IPS DF 19.7 (cell line): Measurements from ENCODE around the gene PPT2.
"Not testable (repeated sequence)": the region's sequence is repeated elsewhere in the genome, so short reads cannot be mapped to it uniquely, and the experiment has no call there.

Experiments
- DNase-seq: peaks from one replicate; pipeline ENCODE4 v3.0.0-alpha.2; 2013; ENCODE audit warnings: low read depth, low spot score

PPT2 gene

DNA sequence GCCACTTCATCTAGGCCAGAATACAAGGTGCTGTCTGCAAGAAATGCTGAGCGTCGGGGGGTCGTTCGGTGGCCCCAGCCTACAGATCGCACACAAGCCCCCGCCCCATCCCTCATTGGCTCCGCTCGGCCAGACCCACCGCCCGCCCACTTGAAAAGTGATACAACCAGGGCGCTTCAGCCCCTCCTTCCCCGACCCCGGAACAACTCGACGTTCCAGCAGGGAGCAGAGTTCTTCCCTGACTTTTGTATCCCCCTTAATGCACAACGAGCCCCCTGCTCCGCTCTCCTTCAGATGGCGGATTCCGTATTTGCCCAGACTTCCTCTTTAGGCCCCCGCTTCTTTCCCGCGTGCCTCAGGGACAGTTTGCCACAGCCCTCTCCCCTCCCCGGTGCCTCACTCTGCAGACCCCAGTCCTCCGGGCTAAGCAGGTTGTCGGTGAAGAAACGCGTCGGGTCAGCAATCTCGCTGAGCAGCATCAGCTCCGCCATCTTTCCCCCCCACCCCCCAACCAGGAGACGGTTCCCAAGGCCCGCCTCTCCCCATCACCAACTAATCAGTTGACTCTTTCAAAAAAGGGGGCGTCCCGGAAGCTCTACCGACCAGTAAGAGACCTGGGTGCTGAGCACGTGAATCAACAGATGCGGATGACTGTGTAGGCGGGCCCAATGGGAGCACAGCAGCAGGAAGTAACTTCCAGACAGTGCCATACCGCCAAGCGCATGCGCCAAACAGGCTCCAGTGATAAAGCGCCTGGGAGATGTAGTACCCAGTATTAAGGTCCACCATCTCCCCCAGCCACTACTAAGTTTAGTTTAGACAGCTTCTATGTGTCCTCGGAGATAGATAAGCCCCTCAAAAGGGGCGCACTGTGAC lies 26.0 kb upstream of the PPT2 start, which contains the start of gene ATF6B:
Gene ATF6B (minus strand): TSS at position 530 of the 876 bp plus-strand sequence. CDS start 39 bp downstream, at position 491.
- peak; percentile 99 for DNase-seq

DNA sequence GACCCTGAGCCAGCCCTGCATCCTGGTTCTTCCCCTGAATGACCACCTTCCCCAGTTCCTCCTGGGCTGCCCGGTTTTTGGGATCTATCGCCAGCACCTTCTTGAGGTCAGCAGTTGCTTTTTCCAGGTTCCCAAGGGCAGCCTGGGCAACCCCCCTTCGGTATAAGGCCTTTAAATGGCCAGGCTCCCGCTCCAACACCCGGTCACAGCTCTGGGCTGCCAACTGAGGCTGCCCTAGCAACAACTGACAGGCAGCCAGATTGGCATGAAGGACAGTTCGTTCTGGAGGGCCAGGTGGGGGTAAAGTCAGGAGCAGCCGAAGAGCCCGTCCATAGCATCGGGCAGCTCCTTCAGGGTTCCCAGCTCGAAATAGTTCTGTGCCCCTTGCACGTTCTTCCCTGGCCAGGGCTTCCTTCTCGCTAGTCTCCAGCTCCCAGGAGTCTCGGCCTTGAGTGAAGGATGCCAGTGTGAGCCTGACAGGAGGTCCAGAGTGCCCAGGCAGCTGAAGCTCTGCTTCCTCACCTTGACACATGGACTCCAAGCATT lies 25.1 kb upstream of the PPT2 start:
- no peak for DNase-seq

DNA sequence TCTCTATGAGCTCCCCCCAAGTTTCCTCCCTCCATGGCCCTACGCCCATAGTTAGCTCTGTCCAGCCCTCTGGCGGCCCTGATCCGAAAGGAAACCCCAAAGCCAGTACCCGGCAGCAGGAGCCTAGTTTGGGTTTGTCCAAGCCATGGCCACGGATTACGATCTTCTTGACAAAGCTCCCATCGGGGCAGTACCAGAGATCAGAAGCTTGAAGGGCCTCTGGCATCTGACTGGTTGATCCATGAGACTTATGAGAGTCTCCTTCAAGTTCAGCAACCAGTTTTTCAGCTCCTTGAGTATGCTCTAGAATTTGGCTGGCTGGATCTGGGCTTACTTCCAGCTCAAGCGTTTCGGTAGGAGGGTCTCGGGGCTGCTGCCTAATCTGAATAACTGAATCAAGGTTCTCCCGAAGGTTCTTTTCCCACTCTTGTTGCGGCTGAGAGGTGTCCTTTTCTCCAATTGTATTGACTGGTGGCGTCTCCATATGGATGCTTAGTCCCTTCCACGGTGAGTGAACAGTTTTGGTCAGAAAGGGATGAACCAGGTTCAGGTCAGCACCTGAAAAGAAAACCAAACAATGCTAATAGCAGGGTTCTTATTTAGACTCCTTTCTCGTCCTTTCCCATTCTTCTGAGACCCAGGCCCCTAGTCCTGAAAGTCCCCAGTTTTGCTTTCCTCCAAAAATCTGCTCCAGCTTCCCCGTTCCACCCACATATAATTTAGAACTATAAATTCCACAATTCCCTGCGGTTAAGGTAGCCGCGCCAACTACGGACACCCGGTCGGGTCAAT lies 24.4 kb upstream of the PPT2 start:
- no peak for DNase-seq

DNA sequence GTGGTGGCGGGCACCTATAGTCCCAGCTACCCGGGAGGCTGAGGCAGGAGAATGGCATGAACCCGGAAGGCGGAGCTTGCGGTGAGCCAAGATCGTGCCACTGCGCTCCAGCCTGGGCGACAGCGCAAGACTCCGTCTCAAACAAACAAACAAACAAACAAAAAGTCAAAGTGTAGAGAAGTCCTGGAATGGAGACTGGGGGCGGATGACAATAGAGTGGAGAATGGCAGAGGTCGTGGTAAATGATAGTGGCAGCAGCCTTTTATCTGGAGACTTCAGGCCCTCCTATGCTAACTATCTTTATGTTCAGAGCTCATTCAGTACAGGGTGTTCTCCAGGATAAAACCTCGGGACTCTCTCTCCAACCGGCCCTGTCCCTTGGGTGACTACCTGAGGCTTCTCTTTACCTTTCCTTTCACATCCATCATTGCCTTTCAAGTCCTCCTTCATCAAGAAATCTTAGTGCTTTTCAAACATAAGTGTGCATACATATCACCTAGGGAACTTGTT lies 22.4 kb upstream of the PPT2 start:
- DNase-seq, result no peak

DNA sequence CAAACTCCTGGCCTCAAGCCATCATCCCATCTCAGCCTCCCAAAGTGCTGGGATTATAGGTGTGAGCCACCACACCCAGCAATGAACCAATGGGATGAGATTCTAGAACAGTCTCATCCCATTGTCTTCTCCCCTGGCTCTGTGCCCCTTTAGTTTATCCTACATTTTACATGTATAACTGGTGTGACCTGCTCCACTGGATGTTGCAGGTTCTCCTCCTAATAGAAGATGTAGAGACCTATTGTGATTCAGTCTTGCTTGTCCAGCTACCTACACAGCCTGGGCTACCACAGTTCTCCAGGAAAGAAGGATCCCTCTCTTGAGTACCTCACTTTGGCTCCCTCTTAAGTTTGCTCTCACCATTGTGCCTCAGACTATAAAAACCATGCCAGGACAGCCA lies 21.8 kb upstream of the PPT2 start:
- no peak for DNase-seq

DNA sequence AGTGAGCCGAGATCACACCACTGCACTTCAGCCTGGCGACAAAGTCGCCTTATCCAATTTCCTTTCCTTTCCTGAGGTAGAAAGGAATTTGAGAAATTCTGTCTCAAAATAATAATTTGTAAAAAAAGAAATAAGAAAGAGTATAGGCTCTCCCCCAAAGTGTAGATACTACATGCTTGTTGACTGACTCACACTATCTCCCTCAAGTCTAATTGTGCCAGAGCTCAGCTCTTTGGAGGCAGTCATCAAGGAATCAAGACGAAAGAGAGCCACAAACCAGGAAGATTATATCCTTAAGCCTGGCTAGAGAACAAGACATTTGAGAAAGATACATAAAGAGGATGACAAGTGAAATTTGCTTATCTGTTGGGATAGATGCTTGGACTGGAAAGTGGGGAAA lies 20.2 kb upstream of the PPT2 start:
- no peak for DNase-seq

DNA sequence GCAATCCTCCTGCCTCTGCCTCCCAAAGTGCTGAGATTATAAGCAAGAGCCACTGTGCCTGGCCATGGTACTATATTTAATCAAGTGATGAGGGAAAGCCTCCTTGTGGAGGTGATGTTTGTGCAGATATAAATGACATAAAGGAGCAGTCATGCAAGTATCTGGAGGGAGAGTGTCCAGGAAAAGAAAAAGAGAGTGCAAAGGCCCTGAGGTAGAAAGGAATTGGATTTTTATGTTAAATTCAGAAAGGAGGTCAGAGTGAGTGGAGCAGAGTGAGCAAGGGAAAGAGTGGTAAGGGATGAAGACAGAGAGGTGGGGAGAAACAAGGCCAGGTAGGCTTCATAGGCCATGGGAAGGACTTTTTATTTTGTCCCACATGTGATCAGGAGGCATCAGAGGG lies 16.5 kb upstream of the PPT2 start:
- DNase-seq, result no peak

DNA sequence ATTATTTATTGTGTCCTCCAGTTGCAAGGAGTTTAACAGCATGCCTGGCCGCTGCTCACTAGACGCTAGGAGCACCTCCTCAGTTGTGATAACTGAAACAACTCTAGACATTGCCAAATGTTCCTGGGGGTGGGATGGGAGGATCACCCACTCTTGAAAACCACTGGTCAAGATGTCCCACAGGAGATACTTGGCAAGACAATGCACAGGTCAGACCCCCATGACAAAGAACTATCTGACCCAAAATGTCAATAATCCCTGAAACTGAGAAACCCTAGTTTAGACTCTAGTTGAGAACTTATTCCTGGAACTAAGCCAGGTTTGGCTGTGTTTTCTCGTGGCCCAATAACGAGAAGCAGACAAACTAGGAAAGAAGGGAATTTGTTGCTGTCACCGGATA lies 14.4 kb upstream of the PPT2 start:
- DNase-seq, result no peak

DNA sequence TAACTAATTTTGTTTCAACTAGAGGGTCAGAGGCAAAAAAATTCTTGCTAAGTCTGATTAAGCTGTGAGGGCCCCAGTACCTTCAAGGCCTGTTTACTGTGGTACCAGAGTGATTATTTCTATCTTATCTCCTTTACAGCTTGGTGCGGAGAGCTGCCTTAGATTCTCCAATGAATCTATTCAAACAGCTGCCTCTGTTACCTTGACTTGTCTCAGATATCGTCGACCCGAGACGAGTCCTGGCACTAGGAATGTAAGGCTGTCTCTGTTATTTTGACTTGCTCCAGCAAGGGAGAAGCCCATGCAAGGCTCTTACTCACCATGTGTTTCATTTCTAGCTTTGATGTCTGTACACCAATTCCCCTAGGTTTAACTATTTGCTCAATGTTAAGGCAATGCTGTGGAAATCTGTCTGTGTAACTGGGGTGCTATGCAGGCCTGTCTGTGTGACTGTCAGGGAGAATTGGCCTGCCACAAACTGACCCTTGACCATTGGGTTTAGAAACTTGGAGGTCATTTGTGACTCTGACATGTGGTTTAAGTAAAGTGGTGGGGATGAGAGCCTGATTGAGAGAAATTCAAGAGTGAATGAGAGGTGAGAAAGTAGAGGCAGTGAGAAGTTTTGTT lies 13.4 kb upstream of the PPT2 start:
- DNase-seq, result no peak

DNA sequence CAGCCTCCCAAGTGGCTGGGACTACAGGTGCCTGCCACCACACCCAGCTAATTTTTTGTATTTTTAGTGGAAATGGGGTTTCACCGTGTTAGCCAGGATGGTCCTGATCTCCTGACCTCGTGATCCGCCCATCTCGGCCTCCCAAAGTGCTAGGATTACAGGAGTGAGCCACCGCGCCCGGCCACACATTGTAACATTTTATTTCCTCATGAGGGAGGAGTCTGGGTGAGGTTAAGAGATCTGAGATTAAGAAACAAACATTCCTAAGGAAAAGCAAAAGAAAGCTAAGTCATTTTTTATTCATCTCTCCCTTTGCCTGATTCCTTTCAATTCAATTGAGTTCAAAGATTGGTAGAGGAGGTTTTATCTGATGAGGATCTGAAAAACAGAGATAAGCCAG lies 9.7 kb upstream of the PPT2 start:
- not testable (repeated sequence) for DNase-seq

DNA sequence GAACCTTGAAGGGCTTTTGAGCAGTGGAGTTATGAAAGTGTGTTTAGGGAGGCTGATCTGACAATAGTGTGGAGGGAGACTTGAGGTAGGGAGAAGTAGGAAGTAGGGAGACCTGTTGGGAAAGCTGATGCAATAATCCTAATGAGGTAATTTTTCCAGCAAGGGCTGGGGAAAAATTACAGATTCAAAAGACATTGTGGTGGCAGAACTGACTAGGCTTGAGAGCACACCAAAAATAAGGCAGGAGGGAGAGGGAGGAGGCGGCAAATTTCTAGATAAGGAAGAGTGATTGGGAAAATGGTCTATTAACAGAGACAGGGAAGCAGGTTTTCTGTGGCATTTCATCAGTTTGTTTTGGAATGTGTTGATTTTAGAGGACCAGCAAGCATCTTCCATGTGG lies 7.7 kb upstream of the PPT2 start:
- DNase-seq, result no peak

DNA sequence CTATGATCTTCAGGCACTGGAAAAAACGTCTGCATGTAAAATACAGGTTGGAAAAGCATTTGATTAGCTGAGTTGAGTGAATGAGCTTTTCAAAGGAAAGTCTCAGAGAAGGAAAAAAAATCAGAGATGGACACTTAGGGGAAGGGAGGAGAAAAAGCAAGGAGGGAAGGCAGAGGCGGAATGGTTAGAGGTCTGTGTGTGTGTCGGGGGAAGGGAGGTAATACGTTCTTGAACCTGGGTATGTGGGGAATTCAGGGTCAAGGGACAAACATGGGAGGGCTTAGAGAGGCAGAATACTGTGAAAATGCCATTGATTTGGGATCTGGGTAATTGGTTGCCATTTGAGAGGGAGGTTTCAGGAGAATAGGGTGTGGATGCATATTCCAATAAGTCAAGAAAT lies 7.3 kb upstream of the PPT2 start:
- DNase-seq, result no peak

DNA sequence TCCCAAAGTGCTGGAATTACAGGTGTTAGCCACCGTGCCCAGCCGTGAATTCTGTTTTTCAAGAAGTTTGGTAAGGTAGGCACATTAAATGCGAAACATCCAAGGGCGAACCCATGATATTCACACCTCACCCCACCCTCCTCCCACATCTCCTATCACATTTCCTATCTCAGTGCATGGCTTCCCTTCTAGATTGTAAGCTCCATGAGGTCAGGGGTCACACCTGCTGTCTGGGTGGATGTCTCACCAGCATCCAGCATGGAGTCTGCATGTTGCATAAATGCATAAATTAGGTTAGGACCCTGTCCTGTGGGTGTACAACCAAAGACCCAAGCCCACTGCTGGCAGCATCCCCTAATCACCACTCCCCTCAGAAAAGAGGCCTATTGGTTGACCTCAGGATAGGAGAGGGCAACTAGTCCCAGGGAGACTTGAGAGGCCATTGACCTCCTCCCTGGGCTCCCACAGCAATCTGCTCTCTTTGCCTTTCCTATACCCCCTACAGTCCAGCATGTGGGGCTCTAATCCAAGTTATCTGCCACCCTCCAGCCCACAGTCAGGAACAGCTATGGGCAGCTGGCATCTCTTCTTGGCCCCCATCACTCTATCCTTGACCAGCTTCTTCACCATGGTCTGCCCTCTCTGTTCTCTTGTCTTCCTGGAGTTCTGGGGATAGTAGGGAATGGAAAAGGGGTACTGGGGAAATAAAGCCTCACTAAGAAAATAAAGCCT lies 6.4 kb upstream of the PPT2 start:
- DNase-seq, result no peak

DNA sequence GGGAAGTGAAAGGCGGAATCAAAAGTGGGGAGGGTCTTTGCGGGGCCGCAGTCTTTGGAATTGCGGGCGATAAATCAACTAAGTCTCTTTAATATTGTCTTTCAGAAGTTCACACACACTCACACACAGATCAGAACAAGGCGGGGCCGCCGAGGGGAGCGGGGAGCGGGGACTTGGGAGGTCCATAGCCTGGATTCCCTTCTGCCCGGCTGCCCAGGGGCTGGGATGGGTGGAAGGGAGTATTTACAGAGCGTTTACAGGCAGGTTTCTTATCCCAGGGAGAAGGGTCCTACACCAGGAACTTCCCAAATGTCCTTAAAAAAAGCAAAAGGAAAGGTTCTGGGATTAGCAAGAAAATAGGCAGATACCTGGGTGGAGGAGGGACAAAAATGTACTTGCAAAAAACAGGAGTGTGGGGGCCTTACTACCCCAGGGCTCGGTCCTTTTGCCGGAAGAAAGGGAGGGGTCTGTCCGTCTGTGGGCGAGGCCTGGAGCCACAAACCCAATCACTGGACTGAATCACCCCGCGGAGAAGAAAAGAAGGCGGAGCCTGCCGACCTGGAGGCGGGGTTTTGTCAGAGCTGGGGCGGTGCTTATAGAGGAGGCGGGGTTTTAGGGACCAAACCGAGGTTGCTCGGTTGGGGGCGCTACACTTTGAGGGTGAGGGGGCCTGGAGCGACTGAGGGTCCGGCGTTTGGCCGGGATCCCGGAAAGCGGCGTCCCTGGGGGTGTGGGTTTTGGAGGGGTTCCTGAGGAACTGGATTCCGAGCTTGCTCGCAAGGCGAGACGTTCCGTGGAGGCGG lies 5.5 kb upstream of the PPT2 start:
- no peak for DNase-seq

DNA sequence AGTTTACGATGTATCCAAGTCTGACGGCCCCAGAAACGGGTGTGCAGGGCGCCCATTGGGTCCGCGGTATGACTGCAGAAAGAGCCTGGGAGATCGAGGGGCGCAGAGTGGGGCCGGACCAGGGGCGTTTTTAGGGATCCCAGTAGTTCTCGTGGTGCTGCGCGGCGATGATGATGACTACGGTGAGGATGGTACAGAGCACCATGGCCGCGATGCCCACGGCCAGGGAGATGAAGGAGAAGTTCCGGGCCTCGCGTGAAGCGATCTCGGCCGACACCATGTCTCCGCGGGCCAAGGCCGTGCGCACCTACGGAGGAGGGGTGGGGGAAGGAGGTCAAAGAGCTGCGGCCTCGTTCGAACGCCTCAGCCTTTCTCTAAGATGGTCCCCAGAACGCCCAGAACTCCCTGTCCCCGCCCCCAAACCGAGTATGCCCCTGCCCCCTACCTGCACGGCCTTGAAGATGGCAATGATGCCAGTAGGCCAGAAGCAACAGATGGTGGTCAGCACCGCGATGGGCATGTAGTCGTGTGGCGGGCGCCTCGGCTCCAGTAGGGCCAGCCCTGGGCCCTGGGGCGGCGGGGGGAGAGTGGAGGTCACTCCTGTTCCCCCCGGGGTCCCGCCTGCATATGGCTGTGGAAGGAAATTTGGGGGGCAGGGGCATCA lies 4.7 kb upstream of the PPT2 start:
- DNase-seq, result no peak

DNA sequence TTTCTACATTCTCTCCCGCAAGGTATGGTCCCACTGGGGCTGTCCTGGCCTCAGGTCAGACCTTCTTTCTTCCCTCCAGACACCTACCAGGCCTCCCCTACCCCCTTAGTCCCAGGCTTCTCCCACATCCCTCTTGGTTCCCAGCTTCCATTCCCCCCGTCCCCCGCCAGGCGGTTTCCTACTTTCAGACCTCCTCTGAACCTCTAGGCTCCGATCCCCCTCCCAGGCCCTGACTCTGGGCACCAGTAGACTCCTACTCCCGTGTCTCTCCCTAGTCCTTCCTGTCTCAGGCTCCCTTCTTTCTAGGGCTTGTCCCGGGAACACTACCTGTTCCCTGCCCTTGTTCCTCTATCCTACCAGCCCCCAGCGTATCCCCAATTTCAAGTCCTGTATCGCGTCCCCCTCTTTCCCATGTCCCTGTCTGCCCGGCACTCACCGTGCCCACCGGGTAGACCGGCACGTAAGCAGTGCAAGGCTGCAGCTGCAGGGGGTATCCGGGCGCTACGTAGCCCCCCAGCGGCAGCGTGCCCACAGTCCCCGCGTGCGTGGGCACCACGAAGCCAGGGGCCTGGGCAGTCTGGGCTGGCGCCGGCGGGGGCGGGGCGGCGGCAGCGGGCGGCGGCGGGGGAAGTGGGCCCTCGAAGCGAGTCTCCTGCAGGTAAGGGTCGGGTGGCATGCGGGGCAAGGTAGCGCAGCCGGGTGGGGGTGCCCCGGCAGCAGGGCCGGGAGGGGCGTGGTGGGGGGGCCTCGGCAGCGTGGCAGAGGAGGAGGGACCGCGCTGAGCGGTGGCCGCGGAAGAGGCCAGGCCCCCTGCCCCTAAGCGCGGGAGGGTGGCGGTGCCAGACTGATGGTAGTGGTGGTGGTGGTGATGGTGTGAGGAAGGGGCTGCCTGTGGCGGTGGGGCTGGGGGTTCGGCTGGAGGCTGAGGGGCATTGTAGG lies 3.7 kb upstream of the PPT2 start:
- DNase-seq, result no peak

DNA sequence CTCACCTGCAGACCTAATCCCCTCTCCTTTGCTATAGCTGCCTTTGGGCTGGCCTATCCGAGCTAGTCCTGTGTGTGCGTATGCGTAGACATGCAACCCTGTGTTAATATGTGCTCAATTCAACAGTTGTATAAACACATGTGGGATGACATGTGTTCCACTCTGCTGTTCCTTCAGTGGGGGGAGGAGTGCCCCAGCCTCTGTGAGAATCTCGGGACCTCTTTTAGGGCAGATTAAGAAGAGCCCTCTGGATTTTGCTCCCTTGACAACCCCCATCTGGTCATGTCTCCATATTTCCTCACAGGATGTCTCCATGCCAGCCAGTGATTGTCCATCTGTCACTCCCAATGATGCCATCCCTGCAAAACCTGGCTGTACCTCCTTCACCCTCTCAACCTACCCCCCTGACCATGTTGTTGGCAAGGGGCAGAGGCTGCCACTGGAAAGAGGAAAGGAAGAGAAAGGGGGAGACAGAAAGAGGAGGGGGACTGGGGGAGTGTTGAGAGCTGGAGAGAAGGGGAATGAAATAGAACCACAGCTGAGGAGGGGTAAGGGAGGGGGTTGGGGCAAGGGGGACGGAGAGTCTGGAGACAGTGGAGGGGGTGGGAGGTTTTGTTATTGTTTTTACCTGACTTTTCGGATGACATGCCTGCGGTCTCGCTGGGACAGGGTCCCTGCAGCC lies 2.6 kb upstream of the PPT2 start:
- no peak for DNase-seq
